HG02642 (cell line): Measurements from ENCODE around the gene GNAS-AS1.
A peak's percentile ranks its signal among the peaks of the same experiment; 100 is the strongest.

Experiments used
- ATAC-seq: cut with Tn5 transposase; IDR thresholded peaks from one replicate; pipeline ENCODE4 v1.9.1; 2021; ENCODE audit warnings: mild to moderate bottlenecking; ENCODE audit not compliant: unreplicated experiment, poor library complexity

GNAS-AS1 gene

DNA sequence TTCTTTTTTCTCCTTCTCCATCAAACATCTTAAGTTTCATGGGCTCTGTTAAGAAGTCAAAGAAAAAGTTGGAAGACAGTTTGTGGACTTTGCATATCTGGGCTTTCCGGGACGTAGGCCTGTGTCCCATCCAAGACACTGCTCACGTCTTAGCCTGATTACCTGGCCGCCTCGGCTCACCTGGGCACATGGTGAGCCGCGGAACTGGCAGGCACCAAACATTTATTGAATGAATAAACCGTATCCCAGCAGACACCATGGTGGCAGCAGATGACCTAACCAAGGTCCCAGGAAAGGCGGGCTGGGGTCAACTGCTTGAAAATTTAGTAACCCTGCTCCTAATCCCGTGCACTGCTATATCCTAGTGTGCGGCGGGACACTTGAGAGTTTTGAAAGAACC lies 37.4 kb upstream of the GNAS-AS1 start:
- no peak for ATAC-seq

- no peak for ATAC-seq
Observed at GRCh38 chr20:58886546-58886945, 35.8 kb upstream of the GNAS-AS1 start.

DNA sequence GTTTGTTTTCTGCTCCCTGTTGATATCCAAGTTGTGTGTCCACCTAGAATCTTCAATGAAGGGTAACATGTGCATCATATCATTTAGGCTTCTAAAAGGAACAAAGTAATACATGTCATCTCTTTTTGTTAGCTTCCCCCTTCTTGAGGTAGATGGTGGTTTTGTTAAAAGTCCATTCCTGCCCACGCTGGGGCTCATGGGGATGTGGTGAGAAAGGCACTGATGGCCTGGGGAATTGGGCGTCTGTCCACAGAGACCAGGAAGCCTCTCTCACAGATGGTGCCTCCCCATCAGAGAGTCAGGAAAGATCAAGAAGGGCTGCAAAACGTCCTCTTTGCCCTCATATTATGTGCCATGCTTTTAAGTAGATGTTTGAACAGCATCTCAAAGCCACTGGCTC lies 34.3 kb upstream of the GNAS-AS1 start:
- ATAC-seq, result no peak

GRCh38 chr20:58883241-58883691 lies 32.6 kb upstream of the GNAS-AS1 start:
- ATAC-seq, result no peak

DNA sequence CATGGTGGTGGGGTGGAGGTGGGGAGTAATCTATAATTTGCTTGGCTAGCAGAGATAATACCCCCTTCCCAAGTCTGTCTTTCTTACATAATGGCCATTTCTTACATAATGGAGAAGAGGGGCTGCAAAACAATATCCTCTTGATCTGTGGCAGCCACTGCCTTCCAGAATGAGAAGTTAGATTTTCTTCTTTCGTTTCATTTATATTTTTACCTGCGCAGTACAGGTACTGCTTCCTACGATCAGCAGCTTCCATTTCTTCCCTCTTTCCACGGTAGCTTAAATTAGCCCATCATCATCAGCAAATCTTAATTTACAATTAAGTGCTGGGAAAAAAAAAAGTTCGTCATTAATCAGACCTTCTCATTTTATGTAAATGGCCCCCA lies 32.0 kb upstream of the GNAS-AS1 start:
- no peak for ATAC-seq

GRCh38 chr20:58880994-58881752 lies 30.5 kb upstream of the GNAS-AS1 start:
- ATAC-seq, result no peak

- ATAC-seq, result no peak
Observed at GRCh38 chr20:58880441-58880840, 29.7 kb upstream of the GNAS-AS1 start.

DNA sequence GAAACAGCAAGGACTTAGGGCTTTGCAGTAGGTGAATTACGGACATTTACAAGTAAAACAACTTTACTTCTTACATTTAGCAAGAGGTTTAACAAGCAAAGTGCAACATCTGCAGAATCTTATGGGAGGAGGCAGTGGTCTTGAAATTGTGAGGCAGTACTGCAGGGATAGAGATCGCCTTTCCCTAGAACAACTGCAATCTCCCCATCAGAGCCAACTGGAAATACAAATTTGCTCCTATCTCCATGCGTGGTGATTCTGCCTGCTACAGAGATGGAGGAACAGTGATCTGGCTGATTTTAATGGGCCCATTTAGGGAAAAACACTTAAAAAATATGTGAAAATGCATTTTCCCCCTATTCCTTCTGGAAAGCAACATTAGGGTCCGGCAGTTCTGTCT lies 27.7 kb upstream of the GNAS-AS1 start:
- no peak for ATAC-seq

- no peak for ATAC-seq
Observed at GRCh38 chr20:58877976-58878360, 27.3 kb upstream of the GNAS-AS1 start.

DNA sequence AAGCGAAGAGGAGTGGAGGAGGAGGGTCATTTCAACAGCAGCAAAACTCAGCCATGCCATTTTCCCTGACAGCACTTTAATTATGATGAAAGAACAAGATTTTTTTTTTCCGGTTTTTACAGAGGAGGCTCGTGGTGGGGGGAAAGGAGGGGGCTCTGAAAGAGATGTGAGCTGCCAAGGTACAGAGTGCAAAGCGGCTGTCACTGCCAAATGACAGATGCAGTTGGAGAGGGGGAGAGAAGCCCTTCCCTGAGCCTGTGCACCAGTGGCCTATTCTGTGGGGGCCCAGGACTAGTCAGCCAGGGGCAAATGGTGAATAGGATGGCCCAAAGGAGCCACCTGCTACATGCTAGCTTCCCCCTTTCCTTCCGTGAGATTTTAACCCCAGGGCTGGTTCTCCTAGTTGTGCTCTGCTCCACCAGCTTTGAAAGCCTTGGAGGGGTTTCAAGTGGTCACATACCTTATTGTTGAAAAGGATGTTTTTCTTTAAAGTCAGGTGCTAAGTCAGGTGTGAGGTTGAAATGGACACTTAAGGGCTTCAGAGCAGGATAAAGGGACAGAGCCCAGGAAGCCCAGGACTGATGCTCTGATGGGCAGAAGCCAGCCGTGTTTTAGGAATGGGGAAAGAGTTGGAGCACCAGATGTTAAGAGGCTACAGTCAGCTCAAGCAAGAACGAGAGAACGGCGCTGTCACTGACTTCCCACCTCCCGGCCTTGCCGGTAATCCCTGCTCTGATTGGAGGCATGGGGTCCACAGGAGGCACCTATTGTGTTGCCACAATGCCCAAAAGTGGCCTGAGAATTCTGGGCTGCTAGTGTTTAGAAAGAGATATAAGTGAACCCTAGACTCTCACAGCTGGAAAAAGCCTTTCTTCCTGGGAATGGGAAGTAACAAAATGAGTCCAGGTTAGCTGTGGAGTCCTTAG lies 26.6 kb upstream of the GNAS-AS1 start:
- no peak for ATAC-seq

DNA sequence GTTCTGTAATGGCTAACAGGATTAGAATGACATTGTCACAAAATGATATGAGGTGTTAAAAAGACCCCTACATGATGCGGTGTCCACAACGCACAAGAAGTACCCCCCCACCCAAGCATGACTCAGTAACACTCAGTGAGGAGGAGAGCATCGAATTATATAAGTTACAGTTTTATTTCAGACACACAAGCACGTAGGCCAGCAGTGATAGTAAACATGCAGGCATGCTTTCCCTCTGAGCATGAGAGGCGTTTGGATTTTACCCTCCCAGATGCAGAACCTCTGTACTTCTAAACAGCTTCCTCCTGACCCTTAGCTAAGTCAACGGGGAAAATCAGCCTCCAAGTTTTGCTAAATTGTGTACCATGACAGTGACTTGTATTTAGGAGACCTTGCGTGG lies 25.7 kb upstream of the GNAS-AS1 start:
- ATAC-seq, result no peak

- no peak for ATAC-seq
Observed at GRCh38 chr20:58875541-58876134, 24.9 kb upstream of the GNAS-AS1 start.

DNA sequence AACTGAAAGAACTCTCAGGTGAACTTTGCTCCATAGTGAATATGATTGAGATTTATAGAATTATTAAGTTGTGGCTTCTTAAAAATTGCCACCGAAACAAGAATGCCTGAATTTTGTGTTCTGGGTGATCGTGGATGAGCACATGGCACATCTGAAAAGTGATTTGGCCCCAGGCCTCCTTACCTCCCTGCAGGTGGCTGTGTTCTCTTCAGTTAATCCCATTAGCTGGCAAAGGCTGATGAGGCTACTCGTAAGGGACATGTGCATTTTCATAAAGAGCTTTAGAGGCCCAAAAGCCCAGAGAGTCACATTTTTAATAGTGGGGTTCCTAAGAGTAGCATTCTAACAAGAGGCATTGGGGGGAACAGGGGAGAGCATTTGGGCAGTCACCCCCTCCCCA lies 24.4 kb upstream of the GNAS-AS1 start:
- ATAC-seq, result no peak

DNA sequence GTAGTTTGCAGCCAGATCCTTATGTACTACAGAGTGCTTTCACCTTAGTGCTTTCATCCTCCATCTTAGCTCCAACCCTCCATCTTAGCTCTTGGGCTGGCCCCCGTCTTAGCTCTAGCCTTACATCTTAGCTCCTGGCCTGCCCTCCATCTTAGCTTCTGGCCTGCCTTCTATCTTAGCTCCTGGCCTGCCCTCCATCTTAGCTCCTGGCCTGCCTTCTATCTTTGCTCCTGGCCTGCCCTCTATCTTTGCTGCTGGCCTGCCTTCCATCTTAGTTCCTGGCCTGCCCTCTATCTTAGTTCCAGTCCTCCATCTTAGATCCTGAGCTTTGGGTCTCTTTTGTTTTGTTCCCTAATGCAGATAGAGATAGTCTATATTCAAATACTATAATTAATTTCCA lies 23.8 kb upstream of the GNAS-AS1 start:
- ATAC-seq, result no peak

DNA sequence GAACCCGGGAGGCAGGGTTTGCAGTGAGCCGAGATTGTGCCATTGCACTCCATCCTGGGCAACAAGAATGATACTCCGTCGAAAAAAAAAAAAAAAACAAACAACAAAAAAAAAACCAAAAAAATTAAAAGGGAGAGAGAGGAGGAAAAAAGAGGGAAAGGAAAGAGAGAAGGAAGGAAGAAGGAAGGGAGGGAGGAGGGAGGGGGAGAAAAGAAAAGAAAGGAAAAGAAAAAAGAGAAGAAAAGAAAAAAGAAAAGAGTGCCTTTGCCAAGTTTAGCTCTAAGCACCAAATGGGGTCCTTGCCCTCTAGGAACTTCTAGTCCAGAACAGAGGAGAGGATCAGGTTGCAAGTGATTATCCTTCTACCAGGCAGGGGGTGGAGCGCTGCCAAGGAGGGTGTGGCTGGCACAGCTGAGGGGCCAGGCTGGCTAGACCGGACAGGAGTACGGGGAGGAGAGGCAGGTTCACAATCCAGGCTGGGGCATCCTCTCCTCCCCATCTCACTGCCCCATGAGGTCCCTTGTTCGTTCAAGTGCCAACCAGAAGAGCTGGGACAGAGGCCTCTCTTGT lies 20.9 kb upstream of the GNAS-AS1 start:
- ATAC-seq, result no peak

- peak; percentile 55 for ATAC-seq
Observed at GRCh38 chr20:58870293-58871014, 19.8 kb upstream of the GNAS-AS1 start.

GRCh38 chr20:58869662-58870227 lies 19.0 kb upstream of the GNAS-AS1 start:
- ATAC-seq, result no peak

- no peak for ATAC-seq
Observed at GRCh38 chr20:58868795-58869194, 18.1 kb upstream of the GNAS-AS1 start.

GRCh38 chr20:58867211-58867610 lies 16.5 kb upstream of the GNAS-AS1 start:
- no peak for ATAC-seq

GRCh38 chr20:58865843-58866242 lies 15.1 kb upstream of the GNAS-AS1 start:
- no peak for ATAC-seq
